ENCODE measurements around the gene TCFL5.

The TCFL5 gene

DNA sequence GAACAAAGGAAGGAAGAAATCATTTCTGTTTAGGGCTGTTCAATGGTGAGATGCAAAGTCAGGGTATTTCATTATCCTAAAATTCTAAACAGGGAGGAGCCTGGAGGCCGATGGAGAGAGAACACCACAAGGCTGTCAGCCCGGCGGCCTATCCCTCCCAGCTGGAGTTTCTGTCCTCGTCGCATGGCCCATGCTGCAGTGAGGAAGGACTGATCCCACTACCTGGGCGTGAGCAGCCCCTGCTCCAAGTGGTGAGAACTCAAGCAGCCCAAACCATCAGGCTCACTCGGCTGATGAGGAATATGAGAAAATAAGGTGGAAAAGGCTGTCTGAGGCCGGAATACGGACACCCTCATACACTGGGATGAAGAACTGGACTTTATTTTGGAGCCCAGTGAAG, 33.9 kb upstream of the TCFL5 start:
- DNase-seq (ENCODE audit: low spot score), result no peak

DNA sequence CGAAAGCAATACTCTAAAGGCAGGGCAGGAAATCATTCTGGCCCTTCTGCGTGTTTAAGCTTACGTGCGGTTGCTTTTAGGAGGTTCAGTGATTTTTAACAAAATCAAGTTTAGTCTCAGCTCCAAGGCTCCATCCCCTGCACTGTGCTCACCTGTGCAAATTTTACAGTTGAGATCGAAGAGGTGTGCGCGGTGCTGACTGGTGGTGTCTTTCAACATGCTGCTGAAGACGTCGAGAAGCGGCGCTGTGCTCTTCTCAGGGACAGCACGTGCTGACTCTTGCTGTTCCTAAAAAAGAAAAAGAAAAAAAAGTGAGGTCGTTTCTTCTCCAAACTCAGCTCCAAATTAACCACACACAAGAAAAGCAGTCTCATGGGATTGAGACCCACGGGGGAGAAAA, 32.6 kb upstream of the TCFL5 start:
- no peak for DNase-seq (ENCODE audit: low spot score)

DNA sequence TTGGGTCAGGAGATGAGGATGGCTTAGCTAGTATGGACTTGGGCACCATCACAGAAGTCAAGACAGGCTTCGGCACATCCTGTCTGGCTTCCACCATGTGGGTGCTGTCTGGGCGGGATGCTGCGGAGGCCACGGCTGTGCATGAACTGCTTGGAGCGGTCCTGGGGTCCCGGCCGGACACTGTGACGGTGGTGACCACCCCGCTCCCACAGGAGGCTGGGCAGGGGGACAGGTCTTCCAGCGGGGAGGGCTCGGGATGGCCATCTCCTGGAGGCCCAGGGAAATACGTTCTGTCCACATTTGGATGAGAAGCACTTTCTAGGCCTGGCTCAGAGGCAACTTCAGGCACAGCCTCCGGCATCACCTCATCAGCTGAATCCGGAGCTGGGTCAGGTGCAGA, 32.1 kb upstream of the TCFL5 start:
- no peak for DNase-seq (ENCODE audit: low spot score)

DNA sequence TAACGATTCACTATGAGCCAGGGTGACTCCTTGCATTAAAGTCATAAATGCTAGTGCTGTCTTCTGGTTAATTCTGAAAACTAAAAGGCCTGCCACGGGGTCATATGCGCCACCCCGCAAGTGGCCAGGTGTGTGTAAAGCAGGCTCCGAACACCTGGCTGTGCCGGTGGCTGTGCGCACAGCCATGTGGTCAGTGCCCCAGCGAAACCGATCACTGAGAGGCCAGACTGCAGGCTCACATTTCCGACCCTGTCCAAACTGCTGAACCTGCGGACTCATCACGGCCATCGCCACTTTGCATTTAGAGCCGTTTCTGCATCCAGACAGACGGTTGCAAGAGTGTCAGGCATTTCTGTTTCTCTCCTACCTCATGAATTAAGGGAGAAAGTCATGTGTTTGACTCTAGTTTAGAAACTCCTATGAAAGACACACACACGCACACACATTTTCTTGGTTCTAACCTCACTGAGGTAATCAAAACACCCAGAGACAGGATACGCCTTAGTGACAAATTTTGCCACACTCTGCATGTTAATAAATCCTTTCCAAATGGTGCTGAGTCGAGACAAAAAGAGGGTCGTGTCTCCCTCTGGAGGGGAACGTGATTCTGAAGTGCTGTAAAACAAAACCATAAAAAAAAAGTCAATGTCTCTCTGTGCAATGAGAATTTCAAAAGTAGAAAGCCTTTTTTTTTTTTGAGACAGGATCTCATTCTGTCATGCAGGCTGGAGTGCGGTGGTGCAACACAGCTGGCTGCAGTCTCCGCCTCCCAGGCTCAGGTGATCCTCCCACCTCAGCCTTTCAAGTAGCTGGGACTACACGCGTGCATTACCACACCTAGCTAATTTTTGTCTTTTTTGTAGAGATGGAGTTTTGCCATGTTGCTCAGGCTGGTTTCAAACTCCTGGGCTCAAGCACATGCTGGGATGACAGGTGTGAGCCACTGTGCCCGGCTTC, 31.0 kb upstream of the TCFL5 start:
- no peak for DNase-seq (ENCODE audit: low spot score)

DNA sequence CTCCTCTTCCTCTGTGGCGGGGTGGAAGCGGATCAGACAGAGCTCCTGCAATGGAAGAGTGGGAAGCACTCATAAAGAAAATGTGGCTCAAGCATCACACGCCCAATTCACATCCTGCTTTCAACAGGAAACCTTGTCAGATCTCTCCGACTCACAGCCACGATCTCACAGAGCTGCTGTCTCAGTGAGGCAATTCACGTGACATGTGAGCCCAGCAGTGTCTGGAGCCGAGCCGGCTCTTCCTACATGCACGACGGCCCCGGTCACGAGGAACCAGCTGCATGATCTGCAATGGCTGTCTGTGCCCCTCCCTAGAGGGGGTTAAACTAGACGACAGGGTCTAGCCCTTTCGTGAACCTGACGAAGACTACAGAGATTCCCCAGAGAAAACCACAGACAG, 29.5 kb upstream of the TCFL5 start:
- no peak for DNase-seq (ENCODE audit: low spot score)

DNA sequence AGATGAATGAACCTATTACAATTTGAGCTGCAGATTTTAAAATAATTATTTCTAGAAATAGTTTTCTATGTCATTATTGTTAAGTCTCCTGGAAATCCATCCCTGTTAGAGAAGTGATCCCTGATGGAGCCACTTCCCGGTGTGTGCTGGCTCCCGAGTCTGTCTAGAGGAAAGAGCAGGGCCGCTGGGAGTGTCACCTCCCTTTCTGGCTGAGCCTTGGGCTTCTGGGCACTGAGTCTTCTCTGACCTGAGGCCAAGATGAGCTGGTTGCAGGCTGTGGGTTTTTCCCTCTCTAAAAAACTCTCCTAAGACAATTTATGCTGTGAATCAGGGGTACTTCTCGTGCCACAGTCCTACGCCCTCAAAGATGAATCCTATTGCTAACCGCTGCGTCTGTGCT, 28.8 kb upstream of the TCFL5 start:
- no peak for DNase-seq (ENCODE audit: low spot score)

DNA sequence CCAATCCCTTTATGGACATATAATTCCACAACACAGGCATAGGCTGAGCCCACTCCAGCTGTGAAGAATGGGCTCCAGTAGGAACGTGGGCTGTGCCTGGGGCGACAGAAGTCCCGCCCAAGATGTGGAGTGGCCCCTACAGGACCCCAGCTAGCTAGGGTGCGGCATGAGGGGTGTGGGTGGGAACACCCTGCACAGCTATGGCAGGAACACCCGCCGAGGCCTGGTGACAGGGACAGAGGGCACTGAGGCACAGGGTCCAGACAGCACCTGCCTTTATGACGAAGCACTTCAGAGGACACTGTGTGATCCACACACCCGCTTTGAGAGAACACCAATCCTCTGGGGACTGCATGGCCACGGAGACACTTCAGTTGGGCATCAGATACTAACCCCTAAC, 28.2 kb upstream of the TCFL5 start:
- no peak for DNase-seq (ENCODE audit: low spot score)

DNA sequence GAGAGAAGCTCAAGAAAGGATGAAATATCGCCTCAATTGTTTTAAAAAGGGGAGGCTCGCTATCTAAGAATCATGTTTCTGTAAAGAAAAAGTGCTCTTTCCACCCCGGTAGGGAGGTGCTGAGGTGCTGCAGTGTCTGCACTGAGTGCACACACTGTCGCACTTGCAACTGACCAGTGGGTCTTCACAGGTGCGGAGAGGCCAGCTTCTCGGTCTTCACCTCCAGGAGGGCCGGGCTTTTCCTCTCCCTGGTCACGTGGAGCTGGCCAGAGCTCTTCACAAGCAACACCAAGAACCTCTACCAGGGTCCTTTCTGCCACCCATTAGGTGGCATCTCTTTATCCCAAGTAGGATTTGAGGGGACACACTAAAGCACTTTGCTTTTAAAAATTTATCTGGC, 27.8 kb upstream of the TCFL5 start:
- no peak for DNase-seq (ENCODE audit: low spot score)

DNA sequence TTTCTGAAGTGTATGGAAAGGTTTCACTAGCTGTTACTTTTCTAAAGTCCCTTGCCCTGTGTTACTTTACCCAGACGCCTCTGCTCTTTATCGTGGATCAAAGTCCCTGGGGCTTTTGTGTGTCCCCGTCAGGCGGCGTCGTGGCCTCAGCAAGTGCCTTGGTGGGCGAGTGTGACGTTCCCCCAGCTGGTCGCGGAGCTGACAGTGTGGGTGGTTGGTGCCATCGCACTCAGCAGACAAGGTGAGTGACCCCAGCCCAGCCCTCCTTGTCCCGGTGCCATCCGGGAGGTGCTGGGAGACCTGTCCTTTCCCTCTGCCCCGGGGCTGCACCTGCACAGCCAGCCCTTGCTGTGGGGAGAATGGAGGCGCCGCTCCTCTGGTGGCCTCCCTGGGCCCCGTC, 27.3 kb upstream of the TCFL5 start:
- no peak for DNase-seq (ENCODE audit: low spot score)

DNA sequence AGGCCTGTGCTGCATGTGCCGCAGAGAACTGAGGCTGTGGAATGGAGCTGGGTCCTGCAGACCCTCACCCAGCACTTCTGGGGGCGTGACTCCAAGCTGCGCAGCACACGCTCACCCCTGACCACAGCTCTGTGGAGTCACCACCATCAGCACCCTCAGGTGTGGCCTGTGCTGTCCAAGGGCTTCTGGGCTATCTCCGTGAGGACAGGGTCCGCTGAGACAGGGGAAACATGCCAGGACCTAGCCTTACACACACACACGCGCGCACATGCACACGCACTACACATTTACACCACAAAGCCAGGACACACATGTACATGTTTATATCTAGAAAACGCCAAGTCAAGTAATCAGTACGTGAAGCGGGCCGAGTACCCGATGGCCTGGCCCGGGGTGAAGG, 26.8 kb upstream of the TCFL5 start:
- no peak for DNase-seq (ENCODE audit: low spot score)

DNA sequence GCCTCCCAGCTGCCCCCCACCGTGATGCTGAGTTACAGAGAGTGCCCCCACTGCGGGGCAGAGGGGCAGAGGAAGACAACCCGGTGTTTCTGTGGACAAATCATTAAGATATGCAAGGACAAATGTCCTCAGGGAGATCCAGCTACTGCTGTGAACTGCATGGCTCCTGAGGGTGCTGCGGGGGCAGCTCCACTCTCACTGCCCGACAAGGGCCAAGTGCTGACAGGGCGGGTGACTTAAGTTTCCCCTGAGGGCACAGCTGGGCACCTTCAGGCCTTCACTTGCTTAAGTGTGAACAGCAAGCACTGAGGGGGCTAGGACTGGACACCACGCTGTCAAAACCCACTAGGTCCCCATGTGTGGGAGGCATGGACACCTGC, 26.2 kb upstream of the TCFL5 start:
- DNase-seq (ENCODE audit: low spot score), result no peak

DNA sequence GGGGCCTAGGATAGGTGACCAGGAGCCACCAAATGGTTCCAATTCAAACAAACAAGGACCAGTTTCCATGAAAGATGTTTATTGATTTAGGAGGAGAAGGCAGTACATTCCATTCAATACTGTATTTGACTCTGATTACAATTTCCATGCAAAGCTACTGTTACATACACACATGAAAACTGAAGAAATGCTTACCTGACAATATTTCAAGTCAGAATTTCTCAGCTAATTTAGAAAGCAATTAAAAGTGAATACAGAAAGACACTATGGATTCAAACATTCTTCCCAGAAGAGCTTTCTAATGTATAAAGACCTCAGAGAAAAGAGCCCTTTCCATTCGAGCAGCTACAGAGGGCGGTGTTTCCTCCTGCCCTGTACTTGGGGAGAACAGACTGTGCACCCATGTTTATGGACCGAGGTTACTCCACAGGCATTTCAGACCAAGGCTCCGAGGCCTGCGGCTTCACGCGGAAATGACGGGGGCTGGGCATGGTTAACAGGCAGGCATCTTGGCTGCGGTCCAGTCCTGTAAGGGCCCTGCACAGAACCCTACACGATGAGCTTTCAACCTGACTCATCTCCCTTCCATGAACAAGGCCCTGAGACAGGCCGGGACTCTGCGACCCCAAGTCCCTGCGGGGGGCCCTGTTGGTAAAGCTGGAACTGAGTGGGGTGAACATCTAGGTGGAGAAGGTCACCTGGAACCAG, 25.7 kb upstream of the TCFL5 start:
- no peak for DNase-seq (ENCODE audit: low spot score)

DNA sequence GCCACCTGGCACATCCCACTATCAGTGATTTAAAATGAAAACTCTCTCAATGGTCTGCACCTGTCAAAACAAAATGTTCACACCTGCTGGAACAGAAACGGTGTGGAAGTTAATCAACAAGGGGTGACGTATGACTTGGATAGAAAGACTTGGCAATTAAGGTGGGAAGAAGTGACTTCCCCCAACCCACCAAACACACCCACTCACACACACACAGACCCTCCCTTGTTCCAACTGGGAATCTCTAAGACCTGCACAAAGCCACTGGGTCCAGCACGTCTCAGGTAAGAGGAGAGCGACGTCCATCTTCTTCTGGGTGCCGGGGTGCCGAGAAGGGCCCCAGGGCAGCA, 25.1 kb upstream of the TCFL5 start:
- no peak for DNase-seq (ENCODE audit: low spot score)

DNA sequence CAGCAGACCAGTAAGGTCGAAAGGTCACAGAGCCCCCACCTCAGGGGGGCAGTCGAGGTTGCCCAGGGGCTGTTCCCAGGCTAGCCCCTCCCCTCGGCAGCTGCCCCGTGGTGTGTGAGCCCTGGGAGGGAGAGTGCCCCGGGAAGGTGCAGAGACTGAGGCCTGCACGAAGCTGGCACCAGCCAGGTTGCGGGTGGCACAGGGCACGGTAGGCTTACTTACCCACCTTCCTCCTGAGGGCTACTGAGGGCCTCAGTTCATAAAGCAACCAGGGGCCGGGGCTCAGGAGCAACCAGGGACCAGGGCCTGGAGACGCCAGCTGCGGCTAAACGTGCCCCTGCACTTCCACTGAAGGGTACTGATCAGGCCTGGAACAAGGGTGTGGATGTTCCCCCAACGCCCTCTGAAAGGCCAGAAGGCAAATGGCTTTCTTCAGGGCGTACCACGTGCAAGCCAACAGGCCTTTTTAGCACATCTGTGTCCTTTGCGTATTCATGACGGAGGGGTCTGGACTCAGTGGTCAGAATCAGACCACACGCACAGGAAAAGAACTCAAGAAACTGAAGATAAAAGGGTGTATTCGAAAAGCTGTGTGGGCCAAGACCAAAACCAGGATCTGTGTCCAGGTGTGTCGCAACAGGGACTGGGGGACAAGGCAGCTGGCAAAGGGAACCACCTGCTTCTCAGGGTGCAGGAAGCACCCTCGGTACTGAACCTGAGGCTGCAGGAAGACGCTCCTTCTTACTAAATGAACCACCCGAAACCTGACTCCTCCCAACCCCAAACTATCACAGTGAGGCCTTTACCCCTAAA, 24.5 kb upstream of the TCFL5 start:
- no peak for DNase-seq (ENCODE audit: low spot score)

DNA sequence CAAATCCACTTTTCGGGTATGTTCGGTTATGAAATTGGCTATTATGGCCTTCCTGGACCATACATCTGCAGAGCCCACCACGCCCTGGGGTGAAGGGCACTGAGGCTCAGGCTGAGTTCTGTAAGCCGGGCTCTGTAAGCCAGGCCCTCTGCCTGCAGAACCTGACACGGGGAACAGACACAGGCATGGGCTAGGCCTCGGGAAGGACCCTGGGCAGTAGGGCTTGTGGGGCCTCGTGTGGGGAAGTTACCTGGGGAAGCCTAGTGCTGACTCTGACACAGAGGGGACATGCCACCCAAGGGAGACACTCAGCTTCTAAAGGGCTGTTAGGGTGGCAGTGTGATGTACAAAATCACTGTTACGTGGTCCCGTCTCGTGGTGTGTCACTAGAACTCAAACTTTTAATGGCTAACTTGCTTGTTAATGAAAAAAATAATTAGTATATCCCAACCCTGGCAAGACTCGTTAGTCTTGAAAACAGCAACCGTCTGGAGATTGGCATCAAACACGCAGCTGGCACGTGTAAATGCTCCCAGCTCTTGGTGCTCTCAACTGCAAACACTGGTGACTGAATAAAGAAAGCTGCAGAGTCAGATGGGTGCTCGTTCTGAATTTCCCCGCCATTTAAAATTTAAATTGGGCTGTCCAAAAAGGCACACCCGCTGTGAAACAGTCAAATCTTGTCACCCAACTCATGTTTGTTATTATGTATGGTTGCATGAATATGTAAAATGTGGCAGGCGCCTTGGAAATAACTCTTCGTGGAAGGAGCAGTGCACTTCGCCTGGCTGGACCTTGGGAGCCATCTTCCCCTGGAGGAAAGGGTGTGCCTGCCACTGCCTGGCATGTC, 23.6 kb upstream of the TCFL5 start:
- no peak for DNase-seq (ENCODE audit: low spot score)

DNA sequence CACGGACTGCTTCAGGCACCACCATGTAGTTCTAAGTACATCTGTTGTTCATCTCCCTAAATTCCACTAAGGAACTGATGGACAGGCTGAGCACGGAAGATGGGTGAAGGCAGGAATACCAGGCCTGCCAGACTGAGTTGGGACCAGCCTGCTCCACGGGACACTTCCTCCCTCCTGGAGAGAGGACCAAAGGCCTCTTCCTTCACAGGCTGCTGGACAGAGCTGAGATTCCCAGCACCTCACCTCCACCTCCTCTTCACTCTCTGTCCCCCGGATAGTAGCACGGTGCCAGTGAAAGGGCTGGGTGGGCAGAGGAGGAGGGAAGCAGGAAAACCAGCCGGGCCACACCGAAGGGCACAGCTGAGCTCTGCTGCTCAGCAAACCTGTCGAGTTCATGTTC, 22.9 kb upstream of the TCFL5 start:
- no peak for DNase-seq (ENCODE audit: low spot score)

DNA sequence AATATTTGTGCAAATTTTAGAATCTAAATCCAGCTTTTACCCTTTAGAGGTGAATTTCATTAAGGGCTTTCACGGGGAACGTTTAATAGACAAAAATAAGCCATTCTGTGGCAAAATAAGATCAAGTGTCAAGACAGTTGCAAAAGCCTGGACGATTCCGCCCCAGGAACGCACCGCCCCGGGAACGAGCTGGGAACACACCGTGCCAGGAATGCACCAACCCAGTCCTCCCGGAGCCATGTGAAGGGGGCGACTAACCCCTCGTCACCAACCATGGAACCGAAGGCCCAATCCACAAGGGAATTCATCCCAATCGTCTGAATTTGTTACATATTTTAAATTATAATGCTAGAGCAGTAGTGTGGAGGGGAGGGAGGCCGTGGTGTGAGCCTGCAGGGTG, 20.8 kb upstream of the TCFL5 start:
- no peak for DNase-seq (ENCODE audit: low spot score)

DNA sequence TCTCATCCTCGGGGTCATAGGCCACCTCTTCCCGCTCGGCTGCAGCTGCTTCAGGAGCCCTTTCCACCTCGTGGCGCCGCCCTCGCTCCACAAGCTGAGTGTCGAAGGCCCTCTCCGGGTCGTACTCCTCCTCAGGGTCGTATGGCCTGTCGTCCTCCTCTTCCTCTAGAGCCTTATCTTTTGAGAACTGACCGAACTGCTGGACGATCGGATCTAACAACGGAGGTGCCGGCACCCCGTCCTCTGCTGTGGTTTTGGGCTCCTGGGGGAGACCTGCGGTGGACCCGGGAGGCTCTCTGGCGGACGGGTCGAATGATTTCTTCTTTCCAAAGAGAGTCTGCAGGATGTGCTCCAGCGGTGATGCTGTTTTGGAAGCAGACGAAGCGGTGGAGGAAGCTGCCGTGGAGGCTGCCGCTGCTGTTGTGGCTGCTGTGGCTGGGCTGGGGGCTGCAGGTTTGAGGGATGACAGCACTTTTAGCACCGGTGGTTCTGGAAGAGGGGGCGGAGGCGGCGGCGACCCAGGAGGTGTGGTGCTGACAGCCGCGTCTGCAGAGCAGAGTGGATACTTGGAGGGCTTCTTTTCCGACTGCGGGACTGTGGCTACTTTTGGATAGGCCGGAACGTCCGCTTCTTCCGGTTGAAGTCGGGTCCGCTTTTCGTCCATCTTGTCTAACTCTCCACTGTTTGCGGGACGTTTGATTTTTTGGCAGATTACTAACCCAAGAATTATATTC, 20.2 kb upstream of the TCFL5 start:
- no peak for DNase-seq (ENCODE audit: low spot score)

DNA sequence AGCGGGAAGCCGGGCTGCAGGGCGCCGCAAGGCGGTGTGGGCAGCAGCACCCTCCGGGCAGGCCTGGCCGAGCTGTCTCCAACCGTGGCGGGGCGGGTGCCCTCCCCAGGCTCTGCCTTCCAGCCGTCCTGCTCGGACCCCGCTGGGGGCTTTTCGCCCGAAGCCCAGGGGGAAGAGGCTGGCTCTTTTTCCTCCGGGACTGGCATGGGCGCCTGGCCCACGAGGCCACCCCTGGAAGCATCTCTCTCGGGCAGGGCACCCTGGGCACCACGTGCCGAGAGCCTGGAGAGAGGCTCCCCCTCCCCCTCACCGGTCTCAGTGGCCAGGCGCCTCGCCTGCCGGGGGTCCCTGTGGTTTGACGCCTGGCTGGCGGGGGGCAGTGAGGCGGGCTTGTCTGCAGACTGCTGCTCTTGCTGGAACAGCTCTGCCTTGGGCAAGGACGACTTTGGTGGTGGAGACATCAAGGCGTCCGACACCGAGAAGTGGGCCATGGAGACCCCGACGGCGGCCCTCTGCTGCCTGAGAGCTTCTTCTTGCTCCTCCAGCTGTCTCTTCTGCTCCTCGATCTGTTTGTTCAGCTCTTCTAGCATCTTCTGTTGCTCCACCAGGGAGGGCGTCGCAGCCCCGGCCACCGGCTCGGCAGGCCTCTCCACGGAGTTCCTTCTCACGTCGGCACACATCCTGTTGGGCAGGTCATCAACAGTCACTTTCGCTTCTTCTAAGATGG, 19.5 kb upstream of the TCFL5 start:
- DNase-seq (ENCODE audit: low spot score), result no peak

DNA sequence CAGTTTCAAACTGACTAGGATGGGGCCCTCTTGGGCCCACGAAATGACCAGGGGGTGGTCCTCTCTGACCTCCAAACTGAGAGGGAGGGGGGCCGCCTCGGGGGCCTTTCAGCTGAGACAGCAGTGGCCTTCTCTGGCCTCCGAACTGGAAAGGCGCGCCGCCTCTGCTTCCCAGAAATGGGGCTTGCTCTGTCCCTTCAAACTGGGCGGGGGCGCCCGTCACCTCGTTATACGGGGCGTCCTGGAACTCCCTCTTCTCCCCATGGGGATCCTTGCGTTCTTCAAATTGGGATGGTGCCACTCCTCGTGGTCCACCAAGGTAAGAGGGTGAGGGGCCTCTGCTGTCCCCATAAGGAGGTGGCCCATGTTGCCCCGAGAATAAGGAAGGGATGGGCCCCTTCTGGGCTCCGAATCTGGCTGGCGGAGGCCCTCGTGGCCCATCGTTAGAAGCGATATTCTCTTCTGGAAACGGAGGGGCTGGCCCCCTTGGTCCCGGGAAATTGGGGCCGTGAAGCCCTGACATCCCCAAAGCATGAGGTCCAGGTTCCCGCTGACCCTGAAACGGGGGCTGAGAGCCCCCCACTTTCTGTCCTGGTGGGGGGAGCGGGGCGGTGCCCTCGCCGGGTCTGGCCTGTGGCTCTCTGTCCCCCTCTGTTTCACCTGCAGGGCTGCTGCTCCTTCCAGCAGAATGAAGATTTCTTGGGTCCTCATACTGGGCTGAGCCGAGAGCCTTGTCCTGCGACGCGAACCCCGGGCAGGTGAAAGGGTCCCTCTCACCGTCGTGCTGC, 18.7 kb upstream of the TCFL5 start:
- no peak for DNase-seq (ENCODE audit: low spot score)
